Liver (tissue), 9 donors: ENCODE measurements around the gene ARSJ. TPM values are rescaled to one million over a fixed set of nuclear protein-coding genes. Genes with fewer than 3 reads are reported as not detected.

Experiments
- DNase-seq: peaks from one replicate; pipeline ENCODE4 v3.0.0-alpha.2; 2017; ENCODE audit warnings: low spot score
- H3K27ac ChIP-seq, 2 donors: one replicate each; pipeline ENCODE4 v1.7.0; 2013; ENCODE audit warnings: inconsistent platforms in 2 of 2, low read length in 2 of 2, control low read depth in 1 of 2, low read depth in 1 of 2, mild to moderate bottlenecking in 1 of 2
- H3K27me3 ChIP-seq, 4 donors: one replicate each; pipeline versions ENCODE4 v1.6.1 to v1.7.0; 2013; ENCODE audit warnings: low read length in 3 of 4, inconsistent platforms in 1 of 4, mild to moderate bottlenecking in 1 of 4, moderate library complexity in 1 of 4; ENCODE audit not compliant: control insufficient read depth in 4 of 4, insufficient read depth in 4 of 4
- H3K36me3 ChIP-seq, 4 donors: one replicate each; pipeline versions ENCODE4 v1.6.1 to v1.7.0; 2013; ENCODE audit warnings: low read length in 3 of 4, mild to moderate bottlenecking in 3 of 4, low read depth in 1 of 4, moderate library complexity in 1 of 4; ENCODE audit not compliant: control insufficient read depth in 4 of 4, insufficient read depth in 3 of 4
- H3K4me1 ChIP-seq, 4 donors: one replicate each; pipeline versions ENCODE4 v1.6.1 to v1.7.0; 2013; ENCODE audit warnings: low read length in 3 of 4, mild to moderate bottlenecking in 3 of 4, moderate library complexity in 1 of 4; ENCODE audit not compliant: control insufficient read depth in 4 of 4, insufficient read depth in 4 of 4
- H3K4me3 ChIP-seq, 3 donors: one replicate each; pipeline versions ENCODE4 v1.6.1 to v1.7.0; 2013; ENCODE audit warnings: low read length in 3 of 3, control low read depth in 1 of 3, low read depth in 1 of 3, mild to moderate bottlenecking in 1 of 3
- H3K9ac ChIP-seq, 2 donors: one replicate each; pipeline ENCODE4 v1.7.0; 2013; ENCODE audit warnings: low read length in 2 of 2, mild to moderate bottlenecking in 2 of 2, moderate library complexity in 2 of 2, control low read depth in 1 of 2, low read depth in 1 of 2
- H3K9me3 ChIP-seq, 4 donors: one replicate each; pipeline versions ENCODE4 v1.6.1 to v1.7.0; 2013; ENCODE audit warnings: low read length in 3 of 4; ENCODE audit not compliant: control insufficient read depth in 4 of 4
- ATF3 ChIP-seq: IDR thresholded peaks from 2 replicates; pipeline ENCODE4 v1.6.1; 2016; ENCODE audit warnings: antibody characterized with exemption
- CTCF ChIP-seq: fragments of 150-350 bp; IDR thresholded peaks from 2 replicates; pipeline ENCODE4 v1.5.1; 2017; ENCODE audit warnings: improper control_type of control experiment, low read depth, low read length; ENCODE audit not compliant: missing input control
- EGR1 ChIP-seq, 2 donors: IDR thresholded peaks; 2 replicates each; pipeline ENCODE4 v1.6.1; 2016 to 2018; ENCODE audit warnings: antibody characterized with exemption in 2 of 2, low read depth in 2 of 2
- FOXA2 ChIP-seq: IDR thresholded peaks from 2 replicates; pipeline ENCODE4 v1.6.1; 2016; ENCODE audit warnings: antibody characterized with exemption
- HNF4G ChIP-seq: IDR thresholded peaks from 2 replicates; pipeline ENCODE4 v1.6.1; 2016; ENCODE audit warnings: antibody characterized with exemption
- JUND ChIP-seq, 2 donors: IDR thresholded peaks; 2 replicates each; pipeline ENCODE4 v1.6.1; 2016; ENCODE audit warnings: antibody characterized with exemption in 2 of 2
- MAX ChIP-seq: IDR thresholded peaks from 2 replicates; pipeline ENCODE4 v1.6.1; 2016; ENCODE audit warnings: antibody characterized with exemption
- NR2F2 ChIP-seq: IDR thresholded peaks from 2 replicates; pipeline ENCODE4 v1.6.1; 2016; ENCODE audit warnings: antibody characterized with exemption
- RAD21 ChIP-seq, 2 donors: IDR thresholded peaks; 2 replicates each; pipeline ENCODE4 v1.6.1; 2016; ENCODE audit warnings: antibody characterized with exemption in 2 of 2, mild to moderate bottlenecking in 2 of 2
- REST ChIP-seq: IDR thresholded peaks from 2 replicates; pipeline ENCODE4 v1.6.1; 2016; ENCODE audit warnings: antibody characterized with exemption, mild to moderate bottlenecking
- RXRA ChIP-seq, 2 donors: IDR thresholded peaks; 2 replicates each; pipeline ENCODE4 v1.6.1; 2017 to 2018; ENCODE audit warnings: antibody characterized with exemption in 2 of 2, mild to moderate bottlenecking in 1 of 2
- SP1 ChIP-seq: IDR thresholded peaks from 2 replicates; pipeline ENCODE4 v1.6.1; 2018; ENCODE audit warnings: antibody characterized with exemption, mild to moderate bottlenecking
- TAF1 ChIP-seq: conservative IDR thresholded peaks from 2 replicates; pipeline ENCODE4 v1.6.1; 2016; ENCODE audit warnings: antibody characterized with exemption, mild to moderate bottlenecking
- YY1 ChIP-seq: IDR thresholded peaks from 2 replicates; pipeline ENCODE4 v1.6.1; 2016; ENCODE audit warnings: antibody characterized with exemption, mild to moderate bottlenecking
- ZBTB33 ChIP-seq: IDR thresholded peaks from 2 replicates; pipeline ENCODE4 v1.6.1; 2016; ENCODE audit warnings: antibody characterized with exemption
- WGBS: extraction: QIAGEN DNeasy Blood & Tissue Kit; methylation state at CpG from one replicate; pipeline ENCODE4 v1.1.7; 2013; 5-methylcytosine and 5-hydroxymethylcytosine counted together
- polyA plus RNA-seq, 2 donors: library from polyadenylated mRNA; stranded (reverse) in 1 of 2; unstranded in 1 of 2; fragments of 200-250 nt in 1 of 2; fragments of >200 nt in 1 of 2; fragmentation: Nextera tagmentation in 1 of 2; extraction: Ambion mirVana in 1 of 2; gene quantifications; one replicate each; pipeline versions ENCODE4 v1.2.1 to v1.2.3, GENCODE V29; 2013 to 2015
- total RNA-seq, 2 donors: library from RNA; depleted of rRNA; stranded (reverse); fragments of >200 nt; gene quantifications; one replicate each; pipeline ENCODE4 v1.2.3, GENCODE V29; 2014
- donor health status: healthy.
- donor health status: healthy.
- donor health status: healthy.
- donor health status: healthy.
- donor health status: healthy.

Gene ARSJ
- total and polyA plus RNA-seq, 4 donors = 0.56 to 1.8 (median 0.95) TPM

GRCh38 chr4:113959539-113959937 lies 19.9 kb downstream of the ARSJ start:
- no peak for DNase-seq
- Histone ChIP-seq H3K9ac (no peak overlapping the region), H3K9me3 (no peaks in the 10 kb centered on the region), H3K4me1 (peaks cover 7 to 17% (median 14%) of the 10 kb centered on the region in 4 donors), H3K27me3 (no peaks in the 10 kb centered on the region), H3K36me3 (no peaks in the 10 kb centered on the region), H3K27ac (no peak overlapping the region), H3K4me3 (no peak overlapping the region)
- TF ChIP-seq ZBTB33 (no peak), NR2F2 (no peak), SP1 (no peak), FOXA2 (no peak), RAD21 (IDR thresholded peaks at IDR 0.05) (no peak), CTCF (no peak), REST (no peak), MAX (no peak), YY1 (no peak), RXRA (IDR thresholded peaks at IDR 0.05) (no peak), EGR1 (IDR thresholded peaks at IDR 0.05; ENCODE audit: low read depth in 2 of 2) (no peak), ATF3 (no peak), TAF1 (no peak), JUND (IDR thresholded peaks at IDR 0.05) (no peak), HNF4G (no peak)

GRCh38 chr4:113958766-113959538 lies 20.5 kb downstream of the ARSJ start:
- H3K27ac ChIP-seq = no peak overlapping the region
- H3K9ac ChIP-seq = no peak overlapping the region

More at GRCh38 chr4:113958766-113959538, 20.5 kb downstream of the ARSJ start:
- Histone ChIP-seq H3K4me1 (peaks cover 7 to 17% (median 14%) of the 10 kb centered on the region in 4 donors), H3K9me3 (no peaks in the 10 kb centered on the region), H3K27me3 (no peaks in the 10 kb centered on the region), H3K4me3 (no peak overlapping the region), H3K36me3 (no peaks in the 10 kb centered on the region)
- 70% methylated on average over 8 of the region's 8 CpGs for WGBS
- TF ChIP-seq YY1 (no peak), TAF1 (peak; percentile 15), JUND (IDR thresholded peaks at IDR 0.05) (peak; percentile 80 to 93), ZBTB33 (no peak), SP1 (no peak), ATF3 (no peak), MAX (no peak)
- DNase-seq = no peak
